Measurements from ENCODE around the gene KCNQ1OT1. TPM values are rescaled to one million over a fixed set of nuclear protein-coding genes. Genes with fewer than 3 reads are reported as not detected.

Gene KCNQ1OT1
- total RNA-seq, 1 donor from 2014 or later = 3.9 TPM

- H3K27me3 Mint-ChIP-seq (ENCODE audit: unreplicated experiment) = no peaks in the 10 kb centered on the region
- H3K9me3 Mint-ChIP-seq (ENCODE audit: unreplicated experiment) = no peaks in the 10 kb centered on the region
- H3K36me3 Mint-ChIP-seq (ENCODE audit: unreplicated experiment) = no peaks in the 10 kb centered on the region
- DNase-seq (ENCODE audit: extremely low spot score, unreplicated experiment) = no peak
- H3K4me3 Mint-ChIP-seq (ENCODE audit: unreplicated experiment) = no peak overlapping the region
- H3K27ac Mint-ChIP-seq (ENCODE audit: unreplicated experiment) = no peak overlapping the region
- peaks cover 9% of the 10 kb centered on the region for H3K4me1 Mint-ChIP-seq (ENCODE audit: unreplicated experiment)
- TF ChIP-seq, protein P1, sequence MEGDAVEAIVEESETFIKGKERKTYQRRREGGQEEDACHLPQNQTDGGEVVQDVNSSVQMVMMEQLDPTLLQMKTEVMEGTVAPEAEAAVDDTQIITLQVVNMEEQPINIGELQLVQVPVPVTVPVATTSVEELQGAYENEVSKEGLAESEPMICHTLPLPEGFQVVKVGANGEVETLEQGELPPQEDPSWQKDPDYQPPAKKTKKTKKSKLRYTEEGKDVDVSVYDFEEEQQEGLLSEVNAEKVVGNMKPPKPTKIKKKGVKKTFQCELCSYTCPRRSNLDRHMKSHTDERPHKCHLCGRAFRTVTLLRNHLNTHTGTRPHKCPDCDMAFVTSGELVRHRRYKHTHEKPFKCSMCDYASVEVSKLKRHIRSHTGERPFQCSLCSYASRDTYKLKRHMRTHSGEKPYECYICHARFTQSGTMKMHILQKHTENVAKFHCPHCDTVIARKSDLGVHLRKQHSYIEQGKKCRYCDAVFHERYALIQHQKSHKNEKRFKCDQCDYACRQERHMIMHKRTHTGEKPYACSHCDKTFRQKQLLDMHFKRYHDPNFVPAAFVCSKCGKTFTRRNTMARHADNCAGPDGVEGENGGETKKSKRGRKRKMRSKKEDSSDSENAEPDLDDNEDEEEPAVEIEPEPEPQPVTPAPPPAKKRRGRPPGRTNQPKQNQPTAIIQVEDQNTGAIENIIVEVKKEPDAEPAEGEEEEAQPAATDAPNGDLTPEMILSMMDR (IDR thresholded peaks at IDR 0.05) = no peak
Observed at GRCh38 chr11:2576549-2576948, 123.2 kb downstream of the KCNQ1OT1 start.

DNA sequence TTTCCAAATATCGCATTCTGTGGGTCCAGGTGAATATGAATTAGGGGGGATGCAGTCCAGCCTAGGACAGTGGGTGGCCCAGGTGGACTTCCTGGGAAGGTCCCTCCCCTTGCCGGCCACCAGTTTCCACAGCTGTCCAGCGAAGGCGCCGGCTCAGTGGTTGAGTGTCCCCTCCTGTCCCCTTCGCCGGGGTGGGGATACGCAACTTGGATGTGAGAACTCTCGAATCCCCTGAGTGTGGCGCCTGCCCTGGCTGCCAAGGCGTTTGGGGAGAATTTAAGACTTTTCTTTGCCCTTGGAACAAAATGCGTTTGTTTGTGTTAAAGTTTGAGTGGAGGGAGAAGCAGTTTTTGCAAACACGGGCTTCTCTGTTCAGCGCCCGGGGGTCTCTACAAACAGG, 123.7 kb downstream of the KCNQ1OT1 start:
- no peaks in the 10 kb centered on the region for H3K9me3 Mint-ChIP-seq (ENCODE audit: unreplicated experiment)
- H3K4me3 Mint-ChIP-seq (ENCODE audit: unreplicated experiment) = no peak overlapping the region
- peaks cover 9% of the 10 kb centered on the region for H3K4me1 Mint-ChIP-seq (ENCODE audit: unreplicated experiment)
- DNase-seq (ENCODE audit: extremely low spot score, unreplicated experiment) = no peak
- H3K36me3 Mint-ChIP-seq (ENCODE audit: unreplicated experiment) = no peaks in the 10 kb centered on the region
- TF ChIP-seq, protein P1 (IDR thresholded peaks at IDR 0.05) = no peak
- no peak overlapping the region for H3K27ac Mint-ChIP-seq (ENCODE audit: unreplicated experiment)
- no peaks in the 10 kb centered on the region for H3K27me3 Mint-ChIP-seq (ENCODE audit: unreplicated experiment)

- DNase-seq (ENCODE audit: extremely low spot score, unreplicated experiment) = no peak
- Mint-ChIP-seq H3K4me3 (ENCODE audit: unreplicated experiment) (no peak overlapping the region), H3K27me3 (ENCODE audit: unreplicated experiment) (no peaks in the 10 kb centered on the region), H3K36me3 (ENCODE audit: unreplicated experiment) (no peaks in the 10 kb centered on the region), H3K27ac (ENCODE audit: unreplicated experiment) (no peak overlapping the region), H3K9me3 (ENCODE audit: unreplicated experiment) (no peaks in the 10 kb centered on the region), H3K4me1 (ENCODE audit: unreplicated experiment) (peaks cover 9% of the 10 kb centered on the region)
- TF ChIP-seq, protein P1 (IDR thresholded peaks at IDR 0.05) = no peak
Observed at GRCh38 chr11:2575591-2576051, 124.2 kb downstream of the KCNQ1OT1 start.

- no peaks in the 10 kb centered on the region for H3K27me3 Mint-ChIP-seq (ENCODE audit: unreplicated experiment)
- no peak for DNase-seq (ENCODE audit: extremely low spot score, unreplicated experiment)
Observed at GRCh38 chr11:2574553-2575535, 125.0 kb downstream of the KCNQ1OT1 start.

More at GRCh38 chr11:2574553-2575535, 125.0 kb downstream of the KCNQ1OT1 start:
- Mint-ChIP-seq H3K4me3 (ENCODE audit: unreplicated experiment) (no peak overlapping the region), H3K9me3 (ENCODE audit: unreplicated experiment) (no peaks in the 10 kb centered on the region), H3K27ac (ENCODE audit: unreplicated experiment) (no peak overlapping the region), H3K4me1 (ENCODE audit: unreplicated experiment) (peaks cover 8% of the 10 kb centered on the region), H3K36me3 (ENCODE audit: unreplicated experiment) (no peaks in the 10 kb centered on the region)
- TF ChIP-seq, protein P1 (IDR thresholded peaks at IDR 0.05) = no peak

Measured in osteocyte (in vitro differentiated cells).